Astrocyte (in vitro differentiated cells and primary cell): ENCODE results near the gene PLSCR2.

Experiments used
- EZH2 ChIP-seq: IDR thresholded peaks from 2 replicates; pipeline ENCODE4 v1.6.1; 2012; ENCODE audit warnings: mild to moderate bottlenecking, low read length, inconsistent platforms; ENCODE audit not compliant: insufficient read depth
- TF ChIP-seq, protein P1 (sequence below): IDR thresholded peaks from 2 replicates; pipeline ENCODE4 v1.5.1; 2011; ENCODE audit warnings: low read depth, mild to moderate bottlenecking, inconsistent platforms, low read length, moderate library complexity; ENCODE audit not compliant: insufficient read depth

GRCh38 chr3:146513386-146514051 is 44.2 kb upstream of the PLSCR2 start:
- TF ChIP-seq, protein P1, sequence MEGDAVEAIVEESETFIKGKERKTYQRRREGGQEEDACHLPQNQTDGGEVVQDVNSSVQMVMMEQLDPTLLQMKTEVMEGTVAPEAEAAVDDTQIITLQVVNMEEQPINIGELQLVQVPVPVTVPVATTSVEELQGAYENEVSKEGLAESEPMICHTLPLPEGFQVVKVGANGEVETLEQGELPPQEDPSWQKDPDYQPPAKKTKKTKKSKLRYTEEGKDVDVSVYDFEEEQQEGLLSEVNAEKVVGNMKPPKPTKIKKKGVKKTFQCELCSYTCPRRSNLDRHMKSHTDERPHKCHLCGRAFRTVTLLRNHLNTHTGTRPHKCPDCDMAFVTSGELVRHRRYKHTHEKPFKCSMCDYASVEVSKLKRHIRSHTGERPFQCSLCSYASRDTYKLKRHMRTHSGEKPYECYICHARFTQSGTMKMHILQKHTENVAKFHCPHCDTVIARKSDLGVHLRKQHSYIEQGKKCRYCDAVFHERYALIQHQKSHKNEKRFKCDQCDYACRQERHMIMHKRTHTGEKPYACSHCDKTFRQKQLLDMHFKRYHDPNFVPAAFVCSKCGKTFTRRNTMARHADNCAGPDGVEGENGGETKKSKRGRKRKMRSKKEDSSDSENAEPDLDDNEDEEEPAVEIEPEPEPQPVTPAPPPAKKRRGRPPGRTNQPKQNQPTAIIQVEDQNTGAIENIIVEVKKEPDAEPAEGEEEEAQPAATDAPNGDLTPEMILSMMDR: no peak
- TF ChIP-seq EZH2: no peak
